Vagina (tissue), 2 donors: ENCODE results near the gene HNRNPM. TPM values are rescaled to one million over a fixed set of nuclear protein-coding genes. Genes with fewer than 3 reads are reported as not detected.

Source experiments
- DNase-seq, 2 donors: peaks; one replicate each; pipeline ENCODE4 v3.0.0-alpha.2; 2017; ENCODE audit errors: extremely low spot score in 2 of 2
- H3K27ac ChIP-seq: fragments of 200-600 bp; sonication (generic); one replicate; pipeline ENCODE4 v1.5.1; 2019
- H3K27me3 ChIP-seq: fragments of 200-600 bp; sonication (generic); one replicate; pipeline ENCODE4 v1.5.1; 2019
- H3K36me3 ChIP-seq, 2 donors: fragments of 200-600 bp; sonication (generic); one replicate each; pipeline ENCODE4 v1.5.1; 2017 to 2019
- H3K4me1 ChIP-seq: fragments of 200-600 bp; sonication (generic); one replicate; pipeline ENCODE4 v1.5.1; 2019
- H3K4me3 ChIP-seq, 2 donors: fragments of 200-600 bp; sonication (generic); 1 replicate in 1 of 2; 2 replicates in 1 of 2; pipeline ENCODE4 v1.5.1; 2016 to 2019
- H3K9me3 ChIP-seq: fragments of 200-600 bp; sonication (generic); one replicate; pipeline ENCODE4 v1.5.1; 2019
- CTCF ChIP-seq, 3 experiments: fragments of 450-650 bp in 2 of 3; fragments of 200-600 bp in 1 of 3; sonication (generic) in 1 of 3; IDR thresholded peaks; one replicate each; pipeline ENCODE4 v1.5.1; 2017 to 2019; ENCODE audit warnings: antibody characterized with exemption in 3 of 3, mild to moderate bottlenecking in 2 of 3, moderate library complexity in 2 of 3
- POLR2A ChIP-seq, 2 donors: fragments of 450-650 bp; IDR thresholded peaks; one replicate each; pipeline ENCODE4 v1.6.1; 2017; ENCODE audit warnings: antibody characterized with exemption in 2 of 2, mild to moderate bottlenecking in 2 of 2, moderate library complexity in 2 of 2
- POLR2AphosphoS5 ChIP-seq, 2 donors: sonication (generic); formaldehyde crosslinking; IDR thresholded peaks; one replicate each; pipeline ENCODE4 v1.9.0; 2017; ENCODE audit warnings: antibody characterized with exemption in 2 of 2, mild to moderate bottlenecking in 2 of 2, low read depth in 1 of 2; ENCODE audit not compliant: insufficient read depth in 1 of 2
- intact Hi-C: fragments of 100-400 bp; cut with DNase I; formaldehyde crosslinking; loops from one replicate; pipeline ENCODE4 v1.15.1; 2023
- total RNA-seq: library from RNA; depleted of rRNA; stranded (reverse); fragments of >200 nt; gene quantifications from one replicate; pipeline ENCODE4 v1.2.3, GENCODE V29; 2016

The HNRNPM gene
- total RNA-seq, 1 donor from 2014 or later: 140 TPM

GRCh38 chr19:8482696-8483095 is 37.9 kb downstream of the HNRNPM start:
- no peak for DNase-seq
- H3K9me3 ChIP-seq: no peaks in the 10 kb centered on the region
- H3K36me3 ChIP-seq: peaks cover 0 to 44% of the 10 kb centered on the region in 2 donors
- no peak for TF ChIP-seq POLR2AphosphoS5 (IDR thresholded peaks at IDR 0.05; ENCODE audit: insufficient read depth in 1 of 2, low read depth in 1 of 2)
- TF ChIP-seq CTCF (IDR thresholded peaks at IDR 0.05): no peak
- no peak for TF ChIP-seq POLR2A (IDR thresholded peaks at IDR 0.05)
- no peaks in the 10 kb centered on the region for H3K27me3 ChIP-seq
- intact Hi-C loops: no loop called here
- peaks cover 55% of the 10 kb centered on the region for H3K4me1 ChIP-seq
- no peak overlapping the region for H3K27ac ChIP-seq
- H3K4me3 ChIP-seq: no peak overlapping the region

GRCh38 chr19:8483165-8483564 is 38.4 kb downstream of the HNRNPM start:
- Histone ChIP-seq H3K9me3 (no peaks in the 10 kb centered on the region), H3K27ac (no peak overlapping the region), H3K36me3 (peaks cover 0 to 49% of the 10 kb centered on the region in 2 donors), H3K4me3 (no peak overlapping the region), H3K4me1 (peaks cover 51% of the 10 kb centered on the region), H3K27me3 (no peaks in the 10 kb centered on the region)
- DNase-seq: no peak
- TF ChIP-seq POLR2AphosphoS5 (IDR thresholded peaks at IDR 0.05; ENCODE audit: insufficient read depth in 1 of 2, low read depth in 1 of 2) (no peak), POLR2A (IDR thresholded peaks at IDR 0.05) (no peak), CTCF (IDR thresholded peaks at IDR 0.05) (no peak)
- intact Hi-C loops: no loop called here

- Histone ChIP-seq H3K27ac (no peak overlapping the region), H3K9me3 (no peaks in the 10 kb centered on the region), H3K27me3 (no peaks in the 10 kb centered on the region), H3K4me1 (peaks cover 46% of the 10 kb centered on the region), H3K36me3 (peaks cover 0 to 58% of the 10 kb centered on the region in 2 donors), H3K4me3 (no peak overlapping the region)
- DNase-seq: no peak
- TF ChIP-seq POLR2A (IDR thresholded peaks at IDR 0.05) (no peak), CTCF (IDR thresholded peaks at IDR 0.05) (no peak), POLR2AphosphoS5 (IDR thresholded peaks at IDR 0.05; ENCODE audit: insufficient read depth in 1 of 2, low read depth in 1 of 2) (no peak)
- intact Hi-C loops: no loop called here
Measured at GRCh38 chr19:8484331-8484894, 39.6 kb downstream of the HNRNPM start.

GRCh38 chr19:8485561-8486371 is 41.0 kb downstream of the HNRNPM start:
- Histone ChIP-seq H3K36me3 (peaks cover 0 to 57% of the 10 kb centered on the region in 2 donors), H3K4me1 (peaks cover 50% of the 10 kb centered on the region), H3K27me3 (no peaks in the 10 kb centered on the region), H3K9me3 (no peaks in the 10 kb centered on the region), H3K4me3 (no peak overlapping the region), H3K27ac (no peak overlapping the region)
- TF ChIP-seq CTCF (IDR thresholded peaks at IDR 0.05) (no peak), POLR2A (IDR thresholded peaks at IDR 0.05) (no peak), POLR2AphosphoS5 (IDR thresholded peaks at IDR 0.05; ENCODE audit: insufficient read depth in 1 of 2, low read depth in 1 of 2) (no peak)
- DNase-seq: no peak
- intact Hi-C loops: no loop called here

DNA sequence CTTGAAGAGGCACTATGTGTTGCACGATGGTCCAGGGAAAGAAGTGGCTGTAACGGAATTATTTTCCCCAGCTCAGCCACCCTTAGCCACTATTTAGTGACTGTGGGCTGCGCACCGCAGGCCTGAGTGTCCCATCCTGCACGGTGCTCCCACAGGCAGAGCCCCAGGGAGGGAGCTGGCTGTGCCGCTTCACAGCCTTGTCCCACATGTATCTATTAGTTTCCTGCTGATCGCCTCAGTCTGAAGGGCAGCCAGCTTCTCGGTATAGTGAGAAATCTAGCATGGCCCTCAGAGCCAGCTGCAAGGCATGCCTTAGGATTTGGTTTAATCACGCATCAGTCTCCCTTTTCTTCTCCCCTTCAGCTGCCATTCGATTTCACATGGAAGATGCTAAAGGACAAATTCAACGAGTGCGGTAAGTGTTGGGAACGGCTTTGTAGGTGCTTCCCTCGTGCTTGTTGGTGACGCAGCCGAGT is 41.9 kb downstream of the HNRNPM start:
- no peak for DNase-seq
- no peak overlapping the region for H3K27ac ChIP-seq
- intact Hi-C loops: no loop called here
- TF ChIP-seq CTCF (IDR thresholded peaks at IDR 0.05) (no peak), POLR2AphosphoS5 (IDR thresholded peaks at IDR 0.05; ENCODE audit: insufficient read depth in 1 of 2, low read depth in 1 of 2) (no peak), POLR2A (IDR thresholded peaks at IDR 0.05) (no peak)
- H3K9me3 ChIP-seq: no peaks in the 10 kb centered on the region
- no peaks in the 10 kb centered on the region for H3K27me3 ChIP-seq
- peaks cover 40% of the 10 kb centered on the region for H3K4me1 ChIP-seq
- H3K4me3 ChIP-seq: no peak overlapping the region
- peaks cover 0 to 57% of the 10 kb centered on the region in 2 donors for H3K36me3 ChIP-seq
